ENCODE measurements around the gene GALNS.

Gene GALNS

GRCh38 chr16:88901718-88902337 is 45.1 kb upstream of the GALNS start:
- CTCF ChIA-PET, result interaction anchor here (0.7 kb wide), 1 partner anchor 198 kb away, joined by 3 read pairs; no protein-coding TSS in a partner anchor
- no peak for DNase-seq (ENCODE audit: low spot score)
- H3K27ac ChIP-seq, result no peak overlapping the region
- POLR2A ChIA-PET (ENCODE audit: low non-redundant PET), result no interaction called here
- TF ChIP-seq, protein P1, sequence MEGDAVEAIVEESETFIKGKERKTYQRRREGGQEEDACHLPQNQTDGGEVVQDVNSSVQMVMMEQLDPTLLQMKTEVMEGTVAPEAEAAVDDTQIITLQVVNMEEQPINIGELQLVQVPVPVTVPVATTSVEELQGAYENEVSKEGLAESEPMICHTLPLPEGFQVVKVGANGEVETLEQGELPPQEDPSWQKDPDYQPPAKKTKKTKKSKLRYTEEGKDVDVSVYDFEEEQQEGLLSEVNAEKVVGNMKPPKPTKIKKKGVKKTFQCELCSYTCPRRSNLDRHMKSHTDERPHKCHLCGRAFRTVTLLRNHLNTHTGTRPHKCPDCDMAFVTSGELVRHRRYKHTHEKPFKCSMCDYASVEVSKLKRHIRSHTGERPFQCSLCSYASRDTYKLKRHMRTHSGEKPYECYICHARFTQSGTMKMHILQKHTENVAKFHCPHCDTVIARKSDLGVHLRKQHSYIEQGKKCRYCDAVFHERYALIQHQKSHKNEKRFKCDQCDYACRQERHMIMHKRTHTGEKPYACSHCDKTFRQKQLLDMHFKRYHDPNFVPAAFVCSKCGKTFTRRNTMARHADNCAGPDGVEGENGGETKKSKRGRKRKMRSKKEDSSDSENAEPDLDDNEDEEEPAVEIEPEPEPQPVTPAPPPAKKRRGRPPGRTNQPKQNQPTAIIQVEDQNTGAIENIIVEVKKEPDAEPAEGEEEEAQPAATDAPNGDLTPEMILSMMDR (conservative IDR thresholded peaks at IDR 0.05; ENCODE audit: low read depth), result no peak

GRCh38 chr16:88900662-88901052 is 43.9 kb upstream of the GALNS start:
- DNase-seq (ENCODE audit: low spot score), result no peak
- no peak overlapping the region for H3K27ac ChIP-seq
- ChIA-PET POLR2A (ENCODE audit: low non-redundant PET) (interaction anchor here (0.6 kb wide), 1 partner anchor 307 kb away, joined by 7 read pairs; no protein-coding TSS in a partner anchor), CTCF (no interaction called here)
- TF ChIP-seq, protein P1 (conservative IDR thresholded peaks at IDR 0.05; ENCODE audit: low read depth), result no peak

DNA sequence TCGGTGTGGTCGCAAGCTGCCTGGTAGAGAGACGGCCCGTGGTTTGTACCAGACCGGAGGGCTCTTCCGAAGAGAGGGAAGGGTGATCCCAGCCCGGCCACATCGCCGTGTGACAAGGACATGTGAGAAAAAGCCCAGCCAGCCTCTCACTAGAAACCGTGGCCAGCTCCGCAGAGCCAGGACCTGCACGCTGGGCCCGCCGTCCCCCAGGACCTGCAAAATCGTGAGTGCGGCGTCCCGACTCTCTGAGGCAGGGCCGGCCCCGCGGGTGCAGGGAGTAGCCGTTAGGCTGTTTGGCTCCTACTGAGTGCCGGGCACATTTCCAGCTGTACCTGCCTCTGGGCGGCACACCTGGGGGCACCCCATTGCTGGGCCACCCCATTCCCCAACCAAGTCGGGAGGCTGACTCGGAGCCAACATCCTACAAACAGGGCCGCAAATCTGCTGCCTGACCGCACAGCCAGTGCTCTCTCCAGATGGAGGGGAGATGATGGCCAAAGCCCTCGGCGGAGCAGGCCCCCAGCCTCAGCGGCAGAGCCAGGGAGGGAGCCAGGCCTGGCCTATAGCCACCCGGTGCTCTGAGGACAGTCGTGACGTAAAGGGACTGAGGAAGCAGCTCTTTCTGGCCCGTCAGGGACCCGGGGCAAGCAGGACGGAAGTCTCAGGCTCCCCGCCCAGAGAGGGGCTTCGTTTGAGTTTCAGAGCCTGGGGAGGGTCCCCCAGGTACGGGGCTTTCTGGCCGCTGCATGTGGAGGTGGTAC is 43.3 kb upstream of the GALNS start:
- ChIA-PET POLR2A (ENCODE audit: low non-redundant PET) (interaction anchor here (0.6 kb wide), 1 partner anchor 307 kb away, joined by 7 read pairs; no protein-coding TSS in a partner anchor), CTCF (no interaction called here)
- TF ChIP-seq, protein P1 (conservative IDR thresholded peaks at IDR 0.05; ENCODE audit: low read depth), result no peak
- H3K27ac ChIP-seq, result no peak overlapping the region
- DNase-seq (ENCODE audit: low spot score), result no peak

DNA sequence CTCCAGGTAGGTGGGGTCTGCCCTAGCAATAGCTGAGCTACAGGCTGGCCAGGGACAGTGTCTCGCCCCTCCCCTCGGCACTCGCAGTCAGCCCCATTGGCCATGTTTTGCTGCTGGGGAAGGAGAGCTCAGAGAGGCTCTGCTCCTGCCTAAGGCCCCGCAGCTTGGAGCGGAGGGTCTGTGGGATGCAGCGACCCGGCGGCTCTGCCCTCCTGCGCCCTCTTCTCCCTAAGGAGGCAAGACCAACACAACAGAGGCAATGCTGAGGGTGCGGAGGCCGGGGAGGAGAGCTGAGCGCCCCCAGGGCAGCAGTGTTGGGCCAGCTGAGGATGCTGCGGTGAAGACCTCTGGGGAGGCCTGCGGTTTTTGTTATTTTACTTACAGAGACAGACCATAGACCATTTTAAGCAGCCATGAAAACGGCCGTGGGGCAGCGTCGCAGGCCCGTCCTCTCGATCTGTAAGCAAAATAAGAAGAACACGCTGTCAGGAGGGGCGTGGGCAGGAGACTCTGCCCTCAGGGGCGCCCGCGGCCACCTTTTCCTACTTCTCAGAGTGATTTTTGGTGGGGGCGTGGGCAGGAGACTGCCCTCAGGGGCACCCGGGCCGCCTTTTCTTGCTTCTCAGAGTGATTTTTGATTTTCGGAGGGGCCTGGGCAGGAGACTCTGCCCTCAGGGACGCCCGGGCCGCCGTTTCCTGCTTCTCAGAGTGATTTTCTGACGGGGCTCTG is 41.1 kb upstream of the GALNS start:
- DNase-seq (ENCODE audit: low spot score), result no peak
- no peak overlapping the region for H3K27ac ChIP-seq
- TF ChIP-seq, protein P1 (conservative IDR thresholded peaks at IDR 0.05; ENCODE audit: low read depth), result no peak
- ChIA-PET POLR2A (ENCODE audit: low non-redundant PET) (no interaction called here), CTCF (interaction anchor here (1.0 kb wide), 1 partner anchor 16 kb away, joined by 3 read pairs; no protein-coding TSS in a partner anchor)

DNA sequence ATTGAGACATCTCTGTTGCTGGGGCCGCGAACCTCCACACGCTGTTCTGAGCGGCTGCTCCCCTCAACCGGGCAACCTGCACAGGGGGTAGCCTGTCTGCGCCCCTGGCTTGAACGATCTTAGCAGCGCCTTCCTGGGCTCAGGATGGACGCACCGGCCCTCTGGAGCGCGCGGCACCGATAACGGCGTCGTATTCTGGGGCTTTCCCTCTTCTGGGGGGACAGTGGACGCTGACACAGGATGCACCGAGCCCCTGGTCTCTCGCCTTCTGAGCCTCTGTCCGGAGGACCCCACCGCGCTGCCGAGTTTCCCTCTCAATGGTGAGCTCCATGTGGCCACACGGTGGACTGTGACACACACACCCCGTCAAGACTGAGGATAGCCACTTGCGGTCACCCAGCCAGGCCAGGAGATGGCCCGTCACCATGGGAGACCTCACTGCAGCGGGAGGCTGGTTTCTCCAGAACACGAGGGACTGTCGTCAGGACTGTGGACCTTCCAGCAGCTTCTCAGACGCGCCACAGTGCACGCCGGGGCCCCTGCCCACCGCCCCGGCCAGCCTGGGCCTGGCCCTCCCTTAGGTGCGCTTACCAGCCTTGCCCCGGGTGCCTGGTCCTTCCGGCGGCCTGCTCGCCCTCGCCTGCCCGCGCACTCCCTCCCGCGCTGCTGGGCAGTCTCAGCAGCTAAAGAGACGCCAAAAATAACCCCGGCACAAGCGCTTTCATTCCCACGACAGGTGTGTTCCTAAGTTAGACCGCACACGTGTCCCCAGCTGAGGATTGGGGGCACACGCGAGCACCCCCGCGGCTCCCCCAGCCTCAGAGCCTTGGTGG is 39.7 kb upstream of the GALNS start:
- no peak overlapping the region for H3K27ac ChIP-seq
- TF ChIP-seq, protein P1 (conservative IDR thresholded peaks at IDR 0.05; ENCODE audit: low read depth), result no peak
- ChIA-PET CTCF (interaction anchor here (1.0 kb wide), 1 partner anchor 15 kb away, joined by 3 read pairs; no protein-coding TSS in a partner anchor), POLR2A (ENCODE audit: low non-redundant PET) (interaction anchor here (0.5 kb wide), 1 partner anchor 76 kb away, joined by 5 read pairs; no protein-coding TSS in a partner anchor)
- DNase-seq (ENCODE audit: low spot score), result no peak
